Activated T-cell treated with anti-CD3 and anti-CD28 coated beads for 24 hours (primary cell): Measurements from ENCODE around the gene CYP1A2.
A peak's percentile ranks its signal among the peaks of the same experiment; 100 is the strongest.
"Not testable (repeated sequence)": the region's sequence is repeated elsewhere in the genome, so short reads cannot be mapped to it uniquely, and the experiment has no call there.

Experiments used
- DNase-seq: peaks from one replicate; pipeline ENCODE4 v3.0.0-alpha.2; 2020; ENCODE audit warnings: low read depth

The CYP1A2 gene

GRCh38 chr15:74776821-74777768 lies 28.4 kb downstream of the CYP1A2 start:
- peak; percentile 55 for DNase-seq

- no peak for DNase-seq
Observed at GRCh38 chr15:74777769-74778598, 29.3 kb downstream of the CYP1A2 start.

- no peak for DNase-seq
Observed at GRCh38 chr15:74778599-74778970, 29.9 kb downstream of the CYP1A2 start.

- DNase-seq, result no peak
Observed at GRCh38 chr15:74779162-74779648, 30.6 kb downstream of the CYP1A2 start.

GRCh38 chr15:74780523-74781430 lies 32.1 kb downstream of the CYP1A2 start:
- no peak for DNase-seq

- peak; percentile 72 for DNase-seq
Observed at GRCh38 chr15:74781431-74782258, 33.0 kb downstream of the CYP1A2 start, which contains the start of gene CSK. Gene CSK (plus strand): TSS chr15:74782080. CDS start chr15:74798298, 16,218 bp downstream.

- DNase-seq, result no peak
Observed at GRCh38 chr15:74782259-74783071, 33.8 kb downstream of the CYP1A2 start.

- DNase-seq, result no peak
Observed at GRCh38 chr15:74783072-74783807, 34.6 kb downstream of the CYP1A2 start.

- DNase-seq, result no peak
Observed at GRCh38 chr15:74783808-74784175, 35.1 kb downstream of the CYP1A2 start.

GRCh38 chr15:74784426-74785193 lies 36.0 kb downstream of the CYP1A2 start:
- DNase-seq, result no peak

GRCh38 chr15:74785194-74786032 lies 36.8 kb downstream of the CYP1A2 start:
- DNase-seq, result no peak

GRCh38 chr15:74786081-74786480 lies 37.4 kb downstream of the CYP1A2 start:
- DNase-seq, result not testable (repeated sequence)

GRCh38 chr15:74786551-74787165 lies 38.0 kb downstream of the CYP1A2 start:
- DNase-seq, result no peak

- peak; percentile 85 for DNase-seq
Observed at GRCh38 chr15:74787251-74788041, 38.8 kb downstream of the CYP1A2 start.

GRCh38 chr15:74788042-74788682 lies 39.5 kb downstream of the CYP1A2 start:
- no peak for DNase-seq
